PFSK-1 (cell line): ENCODE measurements around the gene FOXI2.

Experiments
- FOXP2 ChIP-seq: optimal IDR thresholded peaks from 2 replicates; pipeline ENCODE3; 2011; ENCODE audit warnings: borderline replicate concordance, control low read depth, inconsistent platforms; ENCODE audit not compliant: insufficient read depth; ENCODE audit errors: extremely low read length, extremely low read depth
- POLR2AphosphoS5 ChIP-seq: IDR thresholded peaks from 2 replicates; pipeline ENCODE4 v1.6.1; 2012; ENCODE audit warnings: low read depth, mild to moderate bottlenecking, control low read depth, low read length, moderate library complexity
- SIN3A ChIP-seq: IDR thresholded peaks from 2 replicates; pipeline ENCODE4 v1.6.1; 2012; ENCODE audit warnings: mild to moderate bottlenecking, low read length, moderate library complexity, borderline replicate concordance; ENCODE audit not compliant: insufficient read depth
- TAF1 ChIP-seq: IDR thresholded peaks from 2 replicates; pipeline ENCODE4 v1.6.1; 2012; ENCODE audit warnings: low read length, control low read depth, borderline replicate concordance; ENCODE audit not compliant: insufficient read depth
- TF ChIP-seq, protein P1 (sequence below), 2 experiments: IDR thresholded peaks; 2 replicates each; pipeline versions ENCODE4 v1.6.1 to v1.8.0; 2011 to 2012; ENCODE audit warnings: low read depth in 2 of 2, low read length in 2 of 2, control low read depth in 1 of 2, inconsistent platforms in 1 of 2, mild to moderate bottlenecking in 1 of 2, moderate library complexity in 1 of 2; ENCODE audit not compliant: insufficient read depth in 1 of 2

The FOXI2 gene

DNA sequence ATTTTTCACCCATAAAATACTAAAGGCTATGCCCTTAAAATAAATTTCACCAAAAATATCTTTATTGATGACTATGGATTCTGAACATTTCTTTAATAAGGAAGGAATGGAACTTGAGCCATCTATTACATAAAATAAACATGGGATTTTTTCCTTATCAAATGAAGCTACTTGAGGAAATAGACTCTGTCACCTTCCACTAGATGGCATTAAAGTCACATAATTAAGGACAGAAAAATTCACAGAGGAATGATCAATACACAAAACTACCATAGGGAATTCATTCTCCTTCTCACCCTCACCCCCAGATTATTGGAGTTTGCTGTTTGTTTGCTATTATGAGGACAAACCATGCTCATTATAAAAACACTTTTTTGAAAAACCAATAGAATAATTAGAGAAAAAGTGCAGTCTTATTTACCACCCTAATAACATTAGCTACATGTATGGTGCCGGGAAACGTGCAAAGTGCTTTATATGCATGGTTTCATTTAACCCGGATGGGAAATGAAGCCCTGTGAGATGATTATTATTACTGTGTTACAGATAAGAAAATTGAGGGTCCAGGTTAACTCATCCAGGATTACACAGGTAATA is 21.1 kb upstream of the FOXI2 start:
- TF ChIP-seq TAF1 (no peak), FOXP2 (no peak), SIN3A (no peak), POLR2AphosphoS5 (no peak)
- TF ChIP-seq, protein P1, sequence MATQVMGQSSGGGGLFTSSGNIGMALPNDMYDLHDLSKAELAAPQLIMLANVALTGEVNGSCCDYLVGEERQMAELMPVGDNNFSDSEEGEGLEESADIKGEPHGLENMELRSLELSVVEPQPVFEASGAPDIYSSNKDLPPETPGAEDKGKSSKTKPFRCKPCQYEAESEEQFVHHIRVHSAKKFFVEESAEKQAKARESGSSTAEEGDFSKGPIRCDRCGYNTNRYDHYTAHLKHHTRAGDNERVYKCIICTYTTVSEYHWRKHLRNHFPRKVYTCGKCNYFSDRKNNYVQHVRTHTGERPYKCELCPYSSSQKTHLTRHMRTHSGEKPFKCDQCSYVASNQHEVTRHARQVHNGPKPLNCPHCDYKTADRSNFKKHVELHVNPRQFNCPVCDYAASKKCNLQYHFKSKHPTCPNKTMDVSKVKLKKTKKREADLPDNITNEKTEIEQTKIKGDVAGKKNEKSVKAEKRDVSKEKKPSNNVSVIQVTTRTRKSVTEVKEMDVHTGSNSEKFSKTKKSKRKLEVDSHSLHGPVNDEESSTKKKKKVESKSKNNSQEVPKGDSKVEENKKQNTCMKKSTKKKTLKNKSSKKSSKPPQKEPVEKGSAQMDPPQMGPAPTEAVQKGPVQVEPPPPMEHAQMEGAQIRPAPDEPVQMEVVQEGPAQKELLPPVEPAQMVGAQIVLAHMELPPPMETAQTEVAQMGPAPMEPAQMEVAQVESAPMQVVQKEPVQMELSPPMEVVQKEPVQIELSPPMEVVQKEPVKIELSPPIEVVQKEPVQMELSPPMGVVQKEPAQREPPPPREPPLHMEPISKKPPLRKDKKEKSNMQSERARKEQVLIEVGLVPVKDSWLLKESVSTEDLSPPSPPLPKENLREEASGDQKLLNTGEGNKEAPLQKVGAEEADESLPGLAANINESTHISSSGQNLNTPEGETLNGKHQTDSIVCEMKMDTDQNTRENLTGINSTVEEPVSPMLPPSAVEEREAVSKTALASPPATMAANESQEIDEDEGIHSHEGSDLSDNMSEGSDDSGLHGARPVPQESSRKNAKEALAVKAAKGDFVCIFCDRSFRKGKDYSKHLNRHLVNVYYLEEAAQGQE (IDR thresholded peaks at IDR 0.05; ENCODE audit: insufficient read depth in 1 of 2, low read depth in 2 of 2, low read length in 2 of 2): no peak

- TF ChIP-seq FOXP2 (no peak), TAF1 (no peak), POLR2AphosphoS5 (no peak), SIN3A (no peak)
- TF ChIP-seq, protein P1 (IDR thresholded peaks at IDR 0.05; ENCODE audit: insufficient read depth in 1 of 2, low read depth in 2 of 2, low read length in 2 of 2): no peak
Measured at GRCh38 chr10:127720142-127720541, 16.8 kb upstream of the FOXI2 start.

DNA sequence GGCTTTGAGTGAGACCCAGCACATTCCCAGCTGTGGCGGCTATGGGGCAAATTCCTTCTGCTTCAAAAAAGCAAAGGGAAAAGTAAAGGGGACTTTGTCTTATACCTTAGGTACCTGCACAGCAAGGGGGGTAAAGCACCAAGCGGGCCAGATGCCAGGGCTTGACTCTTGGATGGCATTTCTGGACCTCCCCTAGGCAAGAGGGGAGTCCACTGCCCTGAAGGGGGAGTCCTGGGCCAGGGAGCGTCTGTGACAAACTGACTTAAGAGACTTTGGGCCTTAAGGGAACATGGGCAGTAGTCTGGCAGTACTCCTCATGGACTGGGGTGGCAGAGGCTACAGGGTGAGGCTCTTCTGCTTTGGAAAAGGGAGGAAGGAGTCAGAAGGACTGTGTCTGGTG is 16.1 kb upstream of the FOXI2 start:
- TF ChIP-seq SIN3A (no peak), TAF1 (no peak), POLR2AphosphoS5 (no peak), FOXP2 (no peak)
- TF ChIP-seq, protein P1 (IDR thresholded peaks at IDR 0.05; ENCODE audit: insufficient read depth in 1 of 2, low read depth in 2 of 2, low read length in 2 of 2): no peak

- no peak for TF ChIP-seq POLR2AphosphoS5
- no peak for TF ChIP-seq TAF1
- TF ChIP-seq, protein P1 (IDR thresholded peaks at IDR 0.05; ENCODE audit: insufficient read depth in 1 of 2, low read depth in 2 of 2, low read length in 2 of 2): no peak
- TF ChIP-seq FOXP2: no peak
- TF ChIP-seq SIN3A: no peak
Measured at GRCh38 chr10:127734753-127735152, 2.2 kb upstream of the FOXI2 start.
